ENCODE measurements around the gene RHOXF2. TPM values are rescaled to one million over a fixed set of nuclear protein-coding genes. Genes with fewer than 3 reads are reported as not detected.
"Not testable (repeated sequence)": the region's sequence is repeated elsewhere in the genome, so short reads cannot be mapped to it uniquely, and the experiment has no call there.

Gene RHOXF2
- total RNA-seq, 2 donors from 2014 or later: 0.25 TPM; not detected in 1

DNA sequence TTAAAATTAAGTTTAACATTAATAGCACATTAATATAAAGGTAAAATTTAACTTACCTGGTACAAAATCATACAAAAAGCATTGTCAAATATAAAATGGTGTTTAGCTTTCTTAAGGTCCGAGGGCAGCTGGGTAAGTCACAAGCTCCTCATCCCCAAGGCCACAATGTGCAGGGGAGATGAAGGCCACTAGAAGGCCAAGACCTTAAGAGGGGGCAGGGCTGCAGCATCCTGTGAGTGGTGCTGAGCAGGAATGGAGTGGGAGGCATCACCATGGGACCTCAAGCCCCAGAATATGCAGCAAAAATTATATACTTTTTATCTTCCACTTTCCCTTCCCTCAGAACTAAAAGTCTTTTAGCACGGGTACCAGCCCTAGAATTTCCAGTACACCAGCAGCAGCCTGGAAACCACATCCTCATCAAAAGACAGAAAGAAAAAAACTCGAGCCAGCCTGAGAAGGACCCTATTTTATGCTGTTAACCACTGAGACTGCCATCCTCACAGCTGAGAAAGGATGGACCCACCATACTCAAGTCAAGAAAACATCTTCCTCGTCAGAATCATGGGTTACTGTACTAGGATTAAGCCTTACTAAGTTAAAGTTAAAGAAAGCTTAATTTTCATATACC, 13.0 kb upstream of the RHOXF2 start:
- Histone ChIP-seq H3K9ac (ENCODE audit: low read depth in 2 of 2, low read length in 2 of 2) (no peak overlapping the region), H3K27me3 (no peaks in the 10 kb centered on the region), H3K36me3 (no peaks in the 10 kb centered on the region), H3K4me1 (no peaks in the 10 kb centered on the region), H3K27ac (no peak overlapping the region), H3K4me3 (no peak overlapping the region), H3K9me3 (no peaks in the 10 kb centered on the region)
- intact Hi-C loops (cut with DNase I): no loop called here
- TF ChIP-seq, protein P1, sequence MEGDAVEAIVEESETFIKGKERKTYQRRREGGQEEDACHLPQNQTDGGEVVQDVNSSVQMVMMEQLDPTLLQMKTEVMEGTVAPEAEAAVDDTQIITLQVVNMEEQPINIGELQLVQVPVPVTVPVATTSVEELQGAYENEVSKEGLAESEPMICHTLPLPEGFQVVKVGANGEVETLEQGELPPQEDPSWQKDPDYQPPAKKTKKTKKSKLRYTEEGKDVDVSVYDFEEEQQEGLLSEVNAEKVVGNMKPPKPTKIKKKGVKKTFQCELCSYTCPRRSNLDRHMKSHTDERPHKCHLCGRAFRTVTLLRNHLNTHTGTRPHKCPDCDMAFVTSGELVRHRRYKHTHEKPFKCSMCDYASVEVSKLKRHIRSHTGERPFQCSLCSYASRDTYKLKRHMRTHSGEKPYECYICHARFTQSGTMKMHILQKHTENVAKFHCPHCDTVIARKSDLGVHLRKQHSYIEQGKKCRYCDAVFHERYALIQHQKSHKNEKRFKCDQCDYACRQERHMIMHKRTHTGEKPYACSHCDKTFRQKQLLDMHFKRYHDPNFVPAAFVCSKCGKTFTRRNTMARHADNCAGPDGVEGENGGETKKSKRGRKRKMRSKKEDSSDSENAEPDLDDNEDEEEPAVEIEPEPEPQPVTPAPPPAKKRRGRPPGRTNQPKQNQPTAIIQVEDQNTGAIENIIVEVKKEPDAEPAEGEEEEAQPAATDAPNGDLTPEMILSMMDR (IDR thresholded peaks at IDR 0.05): no peak
- DNase-seq: no peak

DNA sequence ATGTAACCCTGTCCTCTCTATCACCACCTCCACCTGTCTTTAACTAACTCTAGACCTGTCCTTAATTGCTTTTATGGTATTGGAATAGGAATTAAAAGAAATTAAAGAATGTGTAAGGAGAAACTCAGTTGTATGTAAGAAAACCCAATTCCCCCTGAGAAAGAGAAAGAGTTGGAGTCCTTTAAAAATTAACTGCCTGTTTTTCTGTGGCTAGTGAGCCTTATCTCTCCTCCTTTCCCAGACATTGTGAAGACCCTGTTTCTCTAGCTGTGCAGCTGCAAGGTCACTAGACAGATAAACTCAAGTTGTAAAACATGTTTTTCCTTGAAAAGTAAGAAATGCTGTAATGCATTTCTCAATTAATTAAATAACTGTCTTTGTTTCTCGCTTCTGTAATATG, 12.1 kb upstream of the RHOXF2 start:
- intact Hi-C loops (cut with DNase I); DNase-seq; H3K9ac ChIP-seq (ENCODE audit: low read depth in 2 of 2, low read length in 2 of 2); H3K4me3 ChIP-seq; H3K4me1 ChIP-seq; H3K27me3 ChIP-seq; H3K9me3 ChIP-seq; H3K36me3 ChIP-seq; H3K27ac ChIP-seq: not testable (repeated sequence)

DNA sequence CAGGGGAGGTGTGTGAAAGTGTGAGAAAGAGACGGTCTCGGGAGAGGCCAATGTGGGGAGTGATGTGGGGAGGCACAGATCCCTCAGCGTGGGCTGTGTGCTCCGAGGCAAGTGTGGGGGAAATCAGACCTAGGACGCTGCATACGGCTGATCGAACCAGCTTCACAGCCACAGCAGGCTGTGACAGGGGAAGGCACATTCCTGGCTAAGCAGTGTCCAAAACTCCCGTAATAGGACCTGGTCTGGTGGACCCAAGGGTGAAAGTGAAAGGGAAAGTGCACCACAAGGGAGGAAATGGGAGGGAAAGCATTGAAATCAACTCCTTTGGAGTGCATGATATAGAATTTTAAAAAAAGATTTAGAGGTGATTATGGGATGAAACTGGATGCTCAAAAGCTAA, 10.9 kb upstream of the RHOXF2 start:
- TF ChIP-seq, protein P1 (IDR thresholded peaks at IDR 0.05): no peak
- Histone ChIP-seq H3K4me3 (no peak overlapping the region), H3K9ac (ENCODE audit: low read depth in 2 of 2, low read length in 2 of 2) (no peak overlapping the region), H3K27ac (no peak overlapping the region), H3K36me3 (no peaks in the 10 kb centered on the region), H3K9me3 (no peaks in the 10 kb centered on the region), H3K4me1 (no peaks in the 10 kb centered on the region), H3K27me3 (no peaks in the 10 kb centered on the region)
- DNase-seq: no peak
- intact Hi-C loops (cut with DNase I): no loop called here

DNA sequence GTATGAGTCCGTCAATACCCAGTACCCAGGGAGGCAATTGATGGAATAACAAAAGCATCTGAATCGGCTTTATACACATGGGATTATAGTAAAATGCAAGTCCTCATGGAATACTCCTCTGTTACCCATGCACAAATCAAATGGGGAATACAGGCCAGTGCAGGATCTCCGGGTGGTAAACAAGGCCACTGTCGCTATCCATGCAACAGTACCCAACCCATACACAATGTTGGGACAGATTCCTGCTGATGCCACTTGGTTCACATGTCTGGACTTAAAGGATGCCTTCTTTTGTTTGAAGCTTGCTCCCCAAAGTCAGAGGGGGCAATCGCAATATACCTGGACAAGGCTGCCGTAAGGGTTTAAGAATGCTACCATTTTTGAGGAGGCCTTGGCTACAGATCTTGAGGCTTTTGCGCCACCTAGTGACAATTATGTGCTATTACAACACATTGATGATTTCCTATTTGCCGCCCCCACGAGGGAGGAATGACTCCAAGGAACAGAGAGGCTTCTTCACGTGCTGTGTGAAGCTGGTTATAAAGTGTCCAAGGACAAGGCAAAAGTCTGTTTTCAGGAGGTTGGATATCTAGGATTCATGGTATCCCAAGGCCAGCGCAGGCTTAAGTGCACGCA, 8.2 kb upstream of the RHOXF2 start:
- H3K27me3 ChIP-seq; intact Hi-C loops (cut with DNase I); H3K4me3 ChIP-seq; H3K36me3 ChIP-seq; H3K27ac ChIP-seq; H3K9me3 ChIP-seq; H3K4me1 ChIP-seq; H3K9ac ChIP-seq (ENCODE audit: low read depth in 2 of 2, low read length in 2 of 2); DNase-seq: not testable (repeated sequence)

DNA sequence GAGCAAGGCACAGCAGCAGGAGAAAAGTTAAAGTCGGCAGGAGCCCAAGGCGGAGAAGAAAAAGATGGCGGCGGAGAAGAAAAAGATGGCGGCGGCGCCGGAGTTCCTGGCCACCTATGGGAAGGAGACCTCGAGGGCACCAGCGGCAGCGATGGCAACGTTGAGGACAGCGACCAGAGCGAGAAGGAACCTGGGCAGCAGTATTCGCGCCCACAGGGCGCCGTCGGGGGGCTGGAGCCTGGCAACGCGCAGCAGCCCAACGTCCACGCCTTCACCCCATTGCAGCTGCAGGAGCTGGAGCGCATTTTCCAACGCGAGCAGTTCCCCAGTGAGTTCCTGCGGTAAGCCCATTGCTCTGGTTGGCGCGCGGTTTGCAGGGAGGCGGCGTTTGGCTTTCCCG, 673 bp downstream of the RHOXF2 start:
- H3K4me1 ChIP-seq; H3K27ac ChIP-seq; H3K36me3 ChIP-seq; intact Hi-C loops (cut with DNase I); H3K27me3 ChIP-seq; H3K9me3 ChIP-seq; H3K4me3 ChIP-seq; H3K9ac ChIP-seq (ENCODE audit: low read depth in 2 of 2, low read length in 2 of 2); DNase-seq: not testable (repeated sequence)

DNA sequence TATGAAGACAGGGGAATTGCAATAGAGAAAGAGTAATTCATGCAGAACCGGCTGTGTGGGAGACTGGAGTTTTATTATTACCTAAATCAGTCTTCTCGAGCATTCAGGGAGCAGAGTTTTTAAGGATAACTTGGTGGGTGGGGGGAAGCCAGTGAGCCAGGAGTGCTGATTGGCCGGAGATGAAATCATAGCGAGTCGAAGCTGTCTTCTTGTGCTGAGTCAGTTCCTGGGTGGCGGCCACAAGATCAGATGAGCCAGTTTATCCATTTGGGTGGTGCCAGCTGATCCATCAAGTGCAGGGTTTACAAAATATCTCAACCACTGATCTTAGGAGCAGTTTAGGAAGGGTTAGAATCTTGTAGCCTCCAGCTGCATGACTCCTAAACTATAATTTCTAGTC, 34.8 kb downstream of the RHOXF2 start:
- H3K9me3 ChIP-seq; intact Hi-C loops (cut with DNase I); H3K9ac ChIP-seq (ENCODE audit: low read depth in 2 of 2, low read length in 2 of 2); H3K4me3 ChIP-seq; H3K36me3 ChIP-seq; H3K4me1 ChIP-seq; H3K27me3 ChIP-seq; DNase-seq; H3K27ac ChIP-seq: not testable (repeated sequence)

DNA sequence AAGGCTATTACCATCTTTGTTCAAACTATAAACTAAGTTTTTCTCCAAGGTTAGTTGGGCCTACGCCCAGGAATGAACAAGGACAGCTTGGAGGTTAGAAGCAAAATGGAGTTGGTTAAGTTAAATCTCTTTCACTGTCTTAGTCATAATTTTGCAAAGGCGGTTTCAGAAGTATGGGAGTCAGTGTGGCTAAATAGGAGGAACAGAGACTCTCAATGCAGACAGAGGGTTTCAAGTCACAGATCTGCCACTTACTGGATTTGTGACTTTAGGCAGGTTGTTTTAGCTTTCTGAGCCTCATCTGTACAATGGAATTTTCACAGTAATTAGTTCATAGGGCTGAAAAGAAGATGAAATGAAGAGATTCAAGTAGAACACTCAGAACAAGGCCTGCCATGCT, 35.3 kb downstream of the RHOXF2 start:
- H3K4me1 ChIP-seq; H3K27ac ChIP-seq; DNase-seq; H3K9ac ChIP-seq (ENCODE audit: low read depth in 2 of 2, low read length in 2 of 2); H3K27me3 ChIP-seq; intact Hi-C loops (cut with DNase I); H3K36me3 ChIP-seq; H3K9me3 ChIP-seq; H3K4me3 ChIP-seq: not testable (repeated sequence)

DNA sequence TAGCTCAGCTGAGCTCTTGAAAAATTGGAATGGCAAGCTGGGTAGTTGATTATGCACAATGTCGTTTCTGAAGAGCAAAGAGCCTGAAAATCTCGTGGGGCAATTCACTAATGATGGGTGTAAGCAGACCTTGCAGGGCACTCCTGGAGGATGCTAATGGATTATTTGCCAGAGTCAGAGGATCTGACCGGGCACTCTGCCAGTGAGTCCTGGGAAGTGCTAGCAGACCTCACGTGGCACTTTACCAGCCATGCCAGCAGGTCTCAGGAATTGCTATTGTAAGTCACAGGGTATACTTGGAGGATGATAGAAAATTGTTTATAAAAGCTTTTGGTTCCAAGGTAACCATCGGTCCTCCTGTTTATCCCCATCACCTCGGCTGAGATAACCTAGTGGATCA, 37.4 kb downstream of the RHOXF2 start:
- H3K27me3 ChIP-seq; H3K9ac ChIP-seq (ENCODE audit: low read depth in 2 of 2, low read length in 2 of 2); H3K4me1 ChIP-seq; H3K4me3 ChIP-seq; H3K27ac ChIP-seq; DNase-seq; H3K9me3 ChIP-seq; intact Hi-C loops (cut with DNase I); H3K36me3 ChIP-seq: not testable (repeated sequence)

DNA sequence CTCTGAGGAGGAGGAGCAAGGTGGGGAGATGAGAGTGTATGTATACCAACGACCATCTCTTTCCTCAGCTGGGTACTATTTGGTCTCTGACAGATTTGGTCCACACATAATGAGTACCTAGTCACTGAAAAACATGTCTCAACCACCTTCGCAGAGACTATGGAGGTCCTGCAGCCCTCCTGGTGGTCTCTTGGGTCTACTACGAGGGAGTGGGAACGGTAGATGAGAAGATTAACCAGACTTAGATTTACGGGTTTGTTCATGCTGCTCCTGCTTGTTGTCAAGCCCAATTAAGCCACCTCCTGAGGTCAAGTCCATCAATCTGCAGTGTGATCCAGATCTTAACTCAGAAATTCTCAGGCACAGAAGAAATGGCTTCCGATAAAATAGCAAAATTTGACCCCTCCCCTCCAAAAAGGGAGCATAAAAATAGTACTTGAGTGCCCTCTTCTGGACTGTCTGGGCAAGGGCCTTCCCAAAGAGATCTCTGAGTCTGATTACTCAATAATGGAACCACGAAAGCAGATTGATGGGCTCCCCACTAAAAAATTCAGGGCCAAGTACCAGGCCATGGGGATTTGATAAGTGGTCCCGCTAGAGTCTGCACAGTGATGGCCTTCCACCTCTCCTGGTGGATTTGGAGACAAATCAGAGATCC, 38.3 kb downstream of the RHOXF2 start:
- H3K4me3 ChIP-seq; H3K27ac ChIP-seq; H3K27me3 ChIP-seq; H3K36me3 ChIP-seq; H3K9ac ChIP-seq (ENCODE audit: low read depth in 2 of 2, low read length in 2 of 2); H3K4me1 ChIP-seq; intact Hi-C loops (cut with DNase I); DNase-seq; H3K9me3 ChIP-seq: not testable (repeated sequence)

Data from colonic mucosa (tissue), 4 donors.